Measurements from ENCODE around the gene GPHB5. TPM values are rescaled to one million over a fixed set of nuclear protein-coding genes. Genes with fewer than 3 reads are reported as not detected.
"Not testable (repeated sequence)": the region's sequence is repeated elsewhere in the genome, so short reads cannot be mapped to it uniquely, and the experiment has no call there.

GPHB5 gene
- total RNA-seq, 2 donors from 2014 or later = not detected

DNA sequence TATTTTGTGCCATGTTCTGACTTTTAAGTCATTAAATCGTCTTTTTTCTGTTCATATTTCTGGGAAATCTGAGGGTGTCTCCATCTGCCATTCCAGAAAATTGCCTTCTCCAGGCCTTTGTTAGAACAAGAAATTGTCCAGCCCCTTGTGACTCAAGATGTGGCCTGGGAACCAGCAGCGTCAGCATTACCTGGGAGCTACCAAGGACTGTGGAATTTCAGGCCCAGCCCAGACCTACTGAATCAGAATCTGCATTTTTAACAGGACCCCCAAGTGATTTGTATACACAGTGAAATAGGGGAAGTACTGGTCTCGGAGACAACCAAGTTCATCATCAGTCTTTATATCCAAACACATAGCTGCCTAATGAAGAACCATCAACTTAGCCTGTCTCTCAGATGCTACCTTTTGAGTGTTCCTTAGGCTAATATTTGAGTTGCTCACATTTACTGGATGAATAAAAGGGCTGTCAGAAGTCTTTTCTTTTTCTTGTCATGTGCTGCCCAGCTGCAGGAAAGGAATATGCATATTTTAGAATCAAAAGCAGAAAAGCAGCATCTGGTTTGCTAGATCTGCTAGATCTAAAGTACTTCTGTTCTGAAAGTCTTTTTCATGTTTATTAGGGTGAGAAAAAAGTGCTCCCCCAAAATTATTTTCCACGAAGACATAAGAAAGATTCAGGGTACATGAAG is 21.2 kb downstream of the GPHB5 start:
- intact Hi-C loops (cut with DNase I) = no loop called here
- DNase-seq (ENCODE audit: low spot score) = no peak

DNA sequence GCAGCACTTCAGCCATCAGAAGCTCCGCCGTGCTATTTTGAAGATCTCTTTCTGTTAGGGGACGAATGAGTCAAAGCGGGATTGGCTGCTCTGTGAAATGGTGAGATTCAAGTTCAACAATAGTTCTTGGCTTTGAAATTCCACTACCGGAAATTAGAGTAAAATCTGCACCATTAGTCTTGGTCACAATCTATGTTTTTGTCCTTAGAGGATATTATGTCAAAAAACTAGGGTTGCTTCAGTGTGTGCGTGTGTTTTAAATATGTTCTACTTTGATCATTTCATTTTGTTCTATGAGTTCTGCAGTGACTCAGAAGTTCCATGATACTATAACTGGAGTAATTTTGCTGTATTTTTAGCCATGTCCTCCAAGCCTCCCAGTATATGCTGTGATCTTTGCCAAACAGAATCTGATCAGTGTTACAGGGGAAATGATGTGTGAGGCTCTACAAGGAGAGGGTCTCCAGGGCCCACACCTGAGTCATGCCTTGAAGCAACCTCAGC is 22.6 kb downstream of the GPHB5 start:
- DNase-seq (ENCODE audit: low spot score) = no peak
- intact Hi-C loops (cut with DNase I) = no loop called here

DNA sequence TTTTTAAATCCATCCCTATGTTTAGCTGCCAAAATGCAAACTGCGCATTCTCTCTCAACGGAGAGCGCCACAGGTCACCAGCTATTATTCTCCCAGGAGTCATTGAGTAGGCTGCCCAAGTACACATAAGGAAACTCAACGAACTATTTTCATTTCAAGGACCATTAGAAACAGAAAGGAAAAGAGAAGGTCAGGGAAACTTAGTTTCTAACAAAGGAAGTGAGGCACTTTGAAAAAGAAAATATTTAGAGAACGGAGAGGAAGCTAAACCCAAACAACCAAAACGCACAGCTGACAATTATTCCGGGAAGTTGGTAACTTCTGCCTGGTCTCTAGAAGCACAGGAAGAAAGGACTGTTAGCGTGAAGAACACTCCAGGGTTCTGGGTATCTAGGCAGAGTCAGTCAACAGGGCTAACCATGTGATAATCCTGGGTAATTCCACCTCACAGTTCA is 23.5 kb downstream of the GPHB5 start:
- no peak for DNase-seq (ENCODE audit: low spot score)
- intact Hi-C loops (cut with DNase I) = no loop called here

DNA sequence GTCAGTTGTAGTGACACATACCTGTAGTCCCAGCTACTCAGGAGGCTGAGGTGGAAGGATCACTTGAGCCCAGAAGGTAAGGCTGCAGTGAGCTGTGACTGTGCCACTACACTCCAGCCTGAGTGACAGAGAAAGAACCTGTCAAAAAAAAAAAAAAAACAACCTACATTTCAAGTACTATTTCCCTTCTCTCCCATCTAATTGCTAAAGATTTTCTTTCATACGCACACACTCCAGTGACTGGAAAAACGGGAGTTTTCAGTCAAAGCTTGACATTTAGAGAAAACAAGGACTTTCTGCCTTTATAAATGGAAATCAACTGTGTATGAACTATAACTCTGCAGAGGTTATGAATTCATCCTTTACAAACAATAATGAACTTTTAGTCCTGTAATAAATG is 25.9 kb downstream of the GPHB5 start:
- intact Hi-C loops (cut with DNase I) = no loop called here
- no peak for DNase-seq (ENCODE audit: low spot score)

DNA sequence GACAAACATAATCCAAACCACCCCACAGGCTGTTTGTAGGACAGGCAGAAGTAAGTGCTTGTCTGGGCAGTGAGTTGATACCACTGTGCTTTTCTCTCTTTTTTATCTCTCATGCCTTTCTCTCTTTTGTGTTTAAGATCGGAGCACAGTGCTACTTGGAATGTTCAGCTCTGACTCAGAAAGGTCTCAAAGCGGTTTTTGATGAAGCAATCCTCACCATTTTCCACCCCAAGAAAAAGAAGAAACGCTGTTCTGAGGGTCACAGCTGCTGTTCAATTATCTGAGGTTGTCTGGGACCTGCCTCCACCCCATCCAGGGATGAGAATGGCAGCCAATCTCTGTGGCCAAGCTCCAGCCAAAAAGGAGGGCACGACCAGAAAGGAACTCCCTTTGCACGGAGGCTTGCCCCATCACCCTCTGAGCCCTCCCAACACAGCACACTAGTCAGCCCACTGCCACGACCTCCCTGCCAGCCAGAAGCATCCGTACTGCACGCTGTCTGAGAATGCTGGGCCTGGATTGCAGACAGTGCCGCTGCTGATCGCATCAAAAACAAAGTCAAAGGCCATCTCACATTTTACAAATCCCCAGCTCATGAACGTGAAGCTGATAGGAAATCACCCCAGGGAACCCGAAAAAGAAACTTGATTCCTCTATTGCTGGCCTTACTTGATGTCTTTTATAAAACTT is 27.8 kb downstream of the GPHB5 start:
- intact Hi-C loops (cut with DNase I) = no loop called here

DNA sequence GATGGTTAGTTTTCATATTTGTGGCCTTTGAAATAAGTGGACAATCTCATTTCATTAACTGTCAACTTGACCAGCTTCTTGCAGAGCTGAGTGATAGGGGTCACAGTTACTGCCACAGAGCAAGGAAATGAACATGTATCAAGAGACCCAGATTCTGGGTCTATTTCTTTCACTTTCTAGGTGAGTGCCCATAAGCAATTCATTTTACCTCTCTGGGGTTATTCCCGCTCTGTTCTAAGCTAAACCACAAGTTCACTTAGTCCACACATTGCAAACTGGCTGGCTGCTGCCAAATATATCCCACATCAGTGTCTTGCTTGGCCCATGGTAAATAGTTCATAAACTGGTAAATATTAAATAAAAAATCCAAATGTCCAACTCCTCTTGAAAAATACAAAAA is 29.9 kb downstream of the GPHB5 start:
- intact Hi-C loops (cut with DNase I) = no loop called here
- DNase-seq (ENCODE audit: low spot score) = no peak

More for the DNA sequence above, 27.8 kb downstream of the GPHB5 start:
- DNase-seq (ENCODE audit: low spot score) = no peak

DNA sequence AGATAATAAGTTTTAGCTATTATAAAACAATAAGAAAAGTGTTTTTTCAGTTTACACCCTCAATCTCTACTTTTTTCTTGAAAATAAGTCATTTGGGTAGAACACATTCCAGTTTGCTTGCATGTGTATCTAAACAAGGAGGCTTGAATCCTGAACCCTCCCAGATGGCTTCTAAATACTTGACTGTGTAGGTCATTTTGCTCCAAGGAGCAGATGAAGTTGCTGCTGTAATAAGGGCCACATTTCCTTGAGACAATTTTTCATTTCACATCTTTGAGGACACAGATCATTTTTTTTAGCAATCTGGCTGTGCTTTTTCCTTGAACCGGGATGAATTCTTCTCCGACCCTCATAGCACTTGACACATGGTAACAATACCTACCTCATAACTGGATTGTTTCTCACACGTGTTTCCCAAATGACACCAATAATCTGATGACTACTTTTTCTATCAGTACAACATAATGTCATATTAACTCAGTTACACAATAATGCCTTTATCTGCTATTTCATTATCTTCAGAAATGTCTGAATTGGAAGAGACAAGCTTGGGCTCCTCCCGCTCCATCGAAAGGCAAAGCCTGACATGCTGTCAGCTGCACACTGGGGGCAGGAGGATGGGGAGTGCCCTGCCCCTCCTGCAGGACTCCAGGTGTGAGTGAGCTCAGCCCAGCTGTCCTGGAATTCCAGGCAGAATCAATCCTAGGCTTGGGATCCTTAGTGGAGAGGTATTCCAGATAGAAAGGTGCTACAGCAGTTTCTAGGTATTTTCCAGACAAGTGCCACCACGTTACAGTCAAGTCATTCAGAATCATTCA is 30.9 kb downstream of the GPHB5 start:
- DNase-seq (ENCODE audit: low spot score) = no peak
- intact Hi-C loops (cut with DNase I) = no loop called here

DNA sequence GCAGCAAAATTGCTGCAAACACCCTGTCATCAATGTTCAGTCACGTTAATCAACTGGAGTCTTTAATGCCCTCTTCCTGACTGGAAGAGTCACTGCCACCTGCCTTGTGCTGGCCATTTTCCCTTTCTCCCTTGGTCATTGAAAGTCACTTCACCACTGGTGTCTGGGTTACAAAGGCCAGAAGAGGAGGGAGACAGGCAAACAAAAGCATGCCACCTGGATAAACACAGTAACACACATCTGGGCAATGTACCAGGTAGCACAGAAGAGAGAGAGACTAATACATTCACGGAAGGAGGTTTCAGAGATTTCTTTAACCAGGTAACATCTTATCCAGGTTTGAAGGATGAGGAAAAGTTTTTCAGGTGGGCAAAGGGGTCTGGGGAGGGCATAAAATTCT is 32.7 kb downstream of the GPHB5 start:
- no peak for DNase-seq (ENCODE audit: low spot score)
- intact Hi-C loops (cut with DNase I) = no loop called here

DNA sequence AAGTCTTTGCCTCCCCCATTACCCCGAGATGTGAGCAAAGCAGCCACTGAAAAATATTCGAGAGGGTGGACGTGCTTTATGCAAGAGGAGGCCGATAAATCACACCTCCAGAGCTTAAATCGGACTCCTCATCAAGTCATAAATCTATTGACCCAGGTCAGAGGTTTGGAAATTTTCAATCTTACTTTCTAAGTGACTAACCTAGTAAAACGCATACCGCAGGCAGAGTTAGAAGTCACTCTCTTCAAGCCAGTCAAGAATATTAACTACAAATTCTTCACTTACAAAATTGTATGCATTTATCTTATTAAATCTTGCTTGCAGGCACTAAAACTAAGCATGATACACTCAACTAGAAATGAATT is 34.9 kb downstream of the GPHB5 start:
- intact Hi-C loops (cut with DNase I) = loop anchor here in 1 of 2 donors (5.0 kb wide), 1 partner anchor 212 kb away; no protein-coding TSS in a partner anchor
- DNase-seq (ENCODE audit: low spot score) = no peak

DNA sequence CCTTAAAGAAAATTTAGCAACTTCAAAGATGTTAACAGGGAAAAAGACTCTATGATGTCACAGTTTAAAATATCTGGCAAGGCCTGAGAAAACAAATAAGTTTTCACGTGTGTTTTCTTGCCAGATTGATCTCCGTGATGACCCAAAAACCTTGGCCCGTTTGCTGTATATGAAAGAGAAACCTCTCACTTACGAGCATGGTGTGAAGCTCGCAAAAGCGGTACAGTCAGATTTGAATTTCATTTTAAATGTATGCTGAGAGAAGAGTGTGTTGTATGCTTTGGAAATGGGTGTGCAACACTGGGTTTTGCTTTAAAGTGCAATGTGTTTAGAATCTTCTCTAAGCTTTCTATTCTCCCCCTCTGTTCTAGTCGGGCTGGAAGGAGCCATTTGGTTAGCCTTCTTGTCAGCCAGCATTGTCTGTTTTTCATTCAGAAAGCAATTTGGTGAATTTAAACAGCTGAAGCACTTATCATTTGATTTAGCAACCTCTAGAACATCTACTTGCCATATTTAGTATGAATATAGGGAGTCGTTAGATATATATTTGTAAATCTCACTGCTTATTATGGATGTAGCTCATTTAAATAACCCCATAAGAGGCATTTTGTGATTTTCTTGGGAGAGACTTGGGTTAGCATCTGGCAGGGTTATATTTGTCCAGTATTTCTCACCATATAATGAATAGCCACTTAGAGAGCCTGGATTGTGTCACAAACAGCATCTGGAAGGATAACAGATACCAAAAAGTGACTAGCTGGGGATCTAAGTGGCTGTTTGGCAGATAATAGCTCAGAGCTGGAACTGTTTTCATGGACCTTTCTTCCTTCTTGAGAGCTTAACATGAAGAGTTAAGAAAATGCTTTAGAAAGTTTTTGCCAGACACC is 35.5 kb downstream of the GPHB5 start:
- intact Hi-C loops (cut with DNase I) = loop anchor here in 1 of 2 donors (5.0 kb wide), 1 partner anchor 211 kb away; no protein-coding TSS in a partner anchor
- DNase-seq (ENCODE audit: low spot score) = no peak

DNA sequence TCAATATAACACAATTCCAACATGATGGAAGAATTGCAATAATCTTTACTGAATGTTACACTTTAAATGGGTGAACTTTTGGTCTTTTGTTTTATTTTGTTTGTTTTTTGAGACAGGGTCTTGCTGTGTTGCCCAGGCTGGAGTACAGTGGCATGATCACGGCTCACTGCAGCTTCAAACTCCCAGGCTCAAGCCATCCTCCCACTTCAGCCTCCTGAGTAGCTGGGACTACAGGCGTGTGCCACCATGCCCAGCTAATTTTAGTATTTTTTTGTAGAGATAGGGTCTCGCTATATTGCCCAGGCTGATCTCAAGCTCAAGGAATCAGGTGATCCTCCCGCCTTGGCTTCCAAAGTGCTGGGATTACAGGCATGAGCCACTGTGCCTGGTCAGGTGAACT is 38.8 kb downstream of the GPHB5 start:
- intact Hi-C loops (cut with DNase I) = loop anchor here (5.0 to 10.0 kb wide), 3 partner anchors 103 to 208 kb away; no protein-coding TSS in a partner anchor
- DNase-seq (ENCODE audit: low spot score) = not testable (repeated sequence)

DNA sequence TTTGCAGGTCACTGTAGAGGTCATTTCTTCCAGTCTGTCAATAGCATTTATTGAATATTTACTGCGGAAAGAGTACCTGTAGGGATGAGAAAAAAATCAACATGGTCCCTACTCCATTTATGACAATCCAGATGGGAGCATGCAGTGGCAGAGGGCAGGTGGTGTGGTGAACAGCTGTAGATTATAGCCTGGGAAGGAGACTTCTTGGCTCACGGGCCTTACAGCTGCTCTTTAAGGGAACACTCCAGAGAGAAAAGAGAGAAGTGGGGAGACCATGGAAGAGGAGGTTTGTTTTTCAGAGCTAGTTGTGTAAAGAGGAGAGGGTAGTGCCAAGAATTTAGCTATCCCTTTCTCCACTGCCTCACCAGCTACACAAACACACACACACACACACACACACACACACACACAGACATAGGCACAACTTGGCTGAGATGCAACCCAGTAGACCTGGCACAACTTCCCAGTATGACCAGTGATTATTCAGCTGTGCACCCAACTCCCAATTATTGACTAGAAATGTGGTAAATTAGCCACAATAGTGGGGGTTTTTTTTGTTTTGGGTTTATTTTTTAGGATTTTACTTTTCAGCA is 41.0 kb downstream of the GPHB5 start:
- intact Hi-C loops (cut with DNase I) = loop anchor here (5.0 to 10.0 kb wide), 2 partner anchors 100 to 103 kb away; no protein-coding TSS in a partner anchor
- no peak for DNase-seq (ENCODE audit: low spot score)

DNA sequence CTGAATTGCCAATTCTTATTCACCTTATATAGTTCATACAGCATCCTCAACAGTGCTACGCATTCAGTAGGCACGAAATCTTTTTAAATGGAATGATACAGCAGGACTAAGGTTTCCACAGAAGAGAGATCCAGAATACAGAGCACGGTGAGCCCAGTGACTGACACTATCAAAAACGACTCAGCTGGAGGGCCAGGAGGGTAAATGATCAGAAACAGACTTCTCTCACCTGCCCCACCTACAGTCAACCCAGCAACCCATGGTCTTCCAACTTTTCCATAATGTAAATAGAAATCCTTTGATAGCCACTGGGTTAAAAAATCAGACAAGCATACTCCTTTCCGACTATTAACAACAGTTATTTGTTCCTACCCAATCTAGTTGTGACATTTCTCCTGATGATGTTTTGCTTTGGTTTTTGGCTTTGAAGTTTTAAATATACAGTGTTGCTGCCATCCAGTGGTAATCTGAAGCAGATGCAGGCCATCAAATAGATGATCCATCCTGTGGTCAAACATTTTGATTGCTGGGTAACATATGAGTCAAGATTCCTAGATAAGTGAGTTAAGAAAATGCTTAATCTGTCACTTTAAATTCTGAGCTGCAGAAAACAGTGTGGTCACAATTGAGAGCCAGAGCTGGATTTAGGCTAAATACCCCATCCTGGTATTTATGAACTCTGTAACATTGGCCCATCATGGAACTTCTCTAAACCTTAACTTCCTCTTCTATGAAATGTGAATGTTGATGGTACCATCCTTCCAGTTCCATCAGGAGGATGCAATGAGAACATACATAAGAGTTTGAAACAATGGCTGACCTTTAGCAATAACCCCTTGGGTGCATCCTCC is 42.0 kb downstream of the GPHB5 start:
- intact Hi-C loops (cut with DNase I) = loop anchor here (5.0 to 10.0 kb wide), 2 partner anchors 99 to 102 kb away; no protein-coding TSS in a partner anchor
- no peak for DNase-seq (ENCODE audit: low spot score)

DNA sequence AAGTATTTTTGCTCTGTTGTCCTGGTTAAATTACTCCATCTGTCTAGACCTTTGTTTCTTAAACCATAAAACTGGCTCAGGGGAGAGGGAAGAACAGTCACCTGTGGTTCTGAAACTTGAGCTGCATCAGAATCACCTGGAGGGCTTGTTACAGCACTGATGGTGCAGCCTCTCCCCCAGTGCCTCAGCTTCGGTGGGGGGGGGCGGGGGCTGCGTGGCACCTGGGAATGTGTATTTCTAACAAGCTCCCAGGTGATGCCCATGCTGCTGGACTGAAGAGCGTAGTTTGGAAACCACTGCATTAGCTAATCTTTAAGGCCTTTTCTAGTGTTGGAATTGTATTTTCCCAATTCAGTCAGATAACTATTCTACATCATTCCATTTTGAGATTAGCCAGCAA is 42.7 kb downstream of the GPHB5 start:
- intact Hi-C loops (cut with DNase I) = loop anchor here (5.0 to 10.0 kb wide), 2 partner anchors 99 to 101 kb away; no protein-coding TSS in a partner anchor
- DNase-seq (ENCODE audit: low spot score) = no peak

DNA sequence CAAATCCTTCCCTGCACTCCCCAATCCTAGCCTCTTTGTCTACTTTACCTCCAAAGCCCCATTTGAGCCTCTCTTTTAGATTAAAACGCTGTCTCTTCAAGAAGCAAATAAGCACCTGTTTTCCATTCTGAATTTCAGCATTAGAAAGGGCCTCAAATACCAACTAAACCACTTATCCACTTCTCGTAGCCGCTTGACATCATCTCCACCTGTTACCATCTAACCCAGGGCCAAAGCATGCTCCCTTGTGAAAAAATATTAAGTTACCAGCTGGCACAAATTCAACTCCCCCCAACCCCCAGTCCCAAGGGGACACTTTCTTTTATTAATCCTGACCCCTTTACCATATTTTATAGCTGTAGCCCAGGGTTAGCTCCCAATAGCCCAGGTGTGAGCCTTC is 43.1 kb downstream of the GPHB5 start:
- intact Hi-C loops (cut with DNase I) = loop anchor here (5.0 to 10.0 kb wide), 2 partner anchors 98 to 101 kb away; no protein-coding TSS in a partner anchor
- no peak for DNase-seq (ENCODE audit: low spot score)

DNA sequence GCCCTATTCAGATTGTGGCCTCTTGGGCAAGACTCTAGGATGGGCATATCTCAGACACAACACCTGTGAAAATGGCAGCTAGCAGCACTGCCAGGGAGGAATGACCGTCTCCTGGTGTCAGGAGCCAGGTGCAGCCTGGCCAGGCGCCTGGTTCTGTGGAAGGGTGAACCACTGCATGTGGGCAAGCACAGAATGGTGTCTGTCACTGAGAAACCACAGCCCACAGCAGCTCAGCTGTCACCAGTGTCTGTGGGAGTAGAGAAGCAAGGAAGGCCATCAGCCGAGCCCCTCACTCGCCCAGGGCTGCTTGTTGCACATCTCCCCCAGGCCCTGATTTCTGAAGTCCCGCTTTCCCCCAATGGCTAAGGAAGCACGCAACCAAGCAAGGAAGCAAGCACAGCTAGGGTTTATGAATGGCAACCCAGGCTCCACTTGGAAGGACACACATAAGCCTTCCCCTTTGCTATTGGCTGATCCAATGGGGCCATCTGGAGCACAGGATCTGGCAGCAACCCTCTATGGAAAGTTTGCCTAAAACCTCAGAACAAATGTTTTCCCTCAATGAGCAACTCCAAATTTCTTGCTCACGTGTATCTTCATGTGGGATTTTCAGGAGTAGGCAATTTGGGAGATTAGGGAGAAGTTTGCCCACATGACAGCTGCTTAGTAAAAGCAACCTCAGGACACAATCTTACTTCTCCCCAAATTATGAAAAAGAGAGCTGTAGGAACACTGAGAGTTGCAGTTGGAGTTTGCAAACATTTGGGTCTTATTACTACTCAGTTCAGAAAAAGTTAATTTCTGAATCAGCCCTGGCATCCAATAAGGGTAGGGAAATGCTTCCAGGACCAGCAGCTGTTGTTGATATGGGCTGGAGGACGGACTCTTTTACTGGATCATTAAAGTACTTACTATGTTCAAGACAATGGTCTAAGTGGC is 44.7 kb downstream of the GPHB5 start:
- no peak for DNase-seq (ENCODE audit: low spot score)
- intact Hi-C loops (cut with DNase I) = loop anchor here in 1 of 2 donors (10.0 kb wide), 1 partner anchor 99 kb away; no protein-coding TSS in a partner anchor
